HG03135 (cell line): Measurements from ENCODE around the gene MCFD2.
"Not testable (repeated sequence)": the region's sequence is repeated elsewhere in the genome, so short reads cannot be mapped to it uniquely, and the experiment has no call there.

Experiments used
- ATAC-seq: cut with Tn5 transposase; IDR thresholded peaks from one replicate; pipeline ENCODE4 v1.9.1; 2021; ENCODE audit warnings: mild to moderate bottlenecking, moderate library complexity; ENCODE audit not compliant: unreplicated experiment

The MCFD2 gene

GRCh38 chr2:46904908-46905678 lies 10.5 kb downstream of the MCFD2 start:
- not testable (repeated sequence) for ATAC-seq

- ATAC-seq: not testable (repeated sequence)
These were observed 12.6 kb downstream of the MCFD2 start for GRCh38 chr2:46902980-46903379.

- ATAC-seq: no peak
These were observed 13.1 kb downstream of the MCFD2 start for GRCh38 chr2:46902465-46902864.

- no peak for ATAC-seq
These were observed 14.0 kb downstream of the MCFD2 start for GRCh38 chr2:46901611-46902010.

GRCh38 chr2:46900381-46900780 lies 15.2 kb downstream of the MCFD2 start:
- ATAC-seq: no peak

- no peak for ATAC-seq
These were observed 16.6 kb downstream of the MCFD2 start for GRCh38 chr2:46899053-46899452.

- ATAC-seq: no peak
These were observed 17.6 kb downstream of the MCFD2 start for GRCh38 chr2:46898024-46898423.

- no peak for ATAC-seq
These were observed 22.2 kb downstream of the MCFD2 start for GRCh38 chr2:46893269-46893939.

GRCh38 chr2:46891956-46892553 lies 23.6 kb downstream of the MCFD2 start:
- no peak for ATAC-seq

- no peak for ATAC-seq
These were observed 27.1 kb downstream of the MCFD2 start for GRCh38 chr2:46888421-46888952.

GRCh38 chr2:46887028-46887885 lies 28.3 kb downstream of the MCFD2 start:
- no peak for ATAC-seq

GRCh38 chr2:46886268-46887027 lies 29.2 kb downstream of the MCFD2 start:
- no peak for ATAC-seq

GRCh38 chr2:46885376-46885775 lies 30.2 kb downstream of the MCFD2 start:
- ATAC-seq: no peak

GRCh38 chr2:46879511-46879910 lies 36.1 kb downstream of the MCFD2 start:
- no peak for ATAC-seq

GRCh38 chr2:46878886-46879285 lies 36.7 kb downstream of the MCFD2 start:
- ATAC-seq: no peak

GRCh38 chr2:46878240-46878877 lies 37.2 kb downstream of the MCFD2 start:
- no peak for ATAC-seq

- no peak for ATAC-seq
These were observed 37.9 kb downstream of the MCFD2 start for GRCh38 chr2:46877619-46878113.

GRCh38 chr2:46876741-46877384 lies 38.7 kb downstream of the MCFD2 start:
- no peak for ATAC-seq
